HG03565 (cell line): ENCODE measurements around the gene SNHG17.
"Not testable (repeated sequence)": the region's sequence is repeated elsewhere in the genome, so short reads cannot be mapped to it uniquely, and the experiment has no call there.

ENCODE experiments used
- ATAC-seq: cut with Tn5 transposase; IDR thresholded peaks from one replicate; pipeline ENCODE4 v1.9.1; 2021; ENCODE audit warnings: mild to moderate bottlenecking, moderate library complexity; ENCODE audit not compliant: unreplicated experiment

SNHG17 gene

GRCh38 chr20:38434770-38435554 lies at the start of gene SNHG17:
Gene SNHG17, minus strand, starts transcription at chr20:38435328.
- ATAC-seq = peak; percentile 59

- no peak for ATAC-seq
These were observed 44.5 kb upstream of the SNHG17 start for GRCh38 chr20:38479596-38479995.

GRCh38 chr20:38477747-38478146 lies 42.6 kb upstream of the SNHG17 start:
- no peak for ATAC-seq

- ATAC-seq = no peak
These were observed 38.3 kb upstream of the SNHG17 start for GRCh38 chr20:38473367-38473795.

GRCh38 chr20:38472513-38473366 lies 37.6 kb upstream of the SNHG17 start, which contains the start of gene RALGAPB:
Gene RALGAPB, plus strand, starts transcription at chr20:38472843. Its CDS starts 15,590 bp downstream, at chr20:38488433.
- peak; percentile 94 for ATAC-seq

- no peak for ATAC-seq
These were observed 36.9 kb upstream of the SNHG17 start for GRCh38 chr20:38471987-38472512.

GRCh38 chr20:38471245-38471644 lies 36.1 kb upstream of the SNHG17 start:
- no peak for ATAC-seq

GRCh38 chr20:38466983-38467382 lies 31.9 kb upstream of the SNHG17 start:
- no peak for ATAC-seq

- no peak for ATAC-seq
These were observed 31.0 kb upstream of the SNHG17 start for GRCh38 chr20:38466171-38466570.

- ATAC-seq = not testable (repeated sequence)
These were observed 26.4 kb upstream of the SNHG17 start for GRCh38 chr20:38461569-38461968.

GRCh38 chr20:38461167-38461566 lies 26.0 kb upstream of the SNHG17 start:
- not testable (repeated sequence) for ATAC-seq

GRCh38 chr20:38460631-38461030 lies 25.5 kb upstream of the SNHG17 start:
- ATAC-seq = not testable (repeated sequence)

- ATAC-seq = no peak
These were observed 25.0 kb upstream of the SNHG17 start for GRCh38 chr20:38460040-38460623.

GRCh38 chr20:38458314-38458713 lies 23.2 kb upstream of the SNHG17 start:
- no peak for ATAC-seq

- ATAC-seq = no peak
These were observed 19.7 kb upstream of the SNHG17 start for GRCh38 chr20:38454556-38455473.

GRCh38 chr20:38453941-38454340 lies 18.8 kb upstream of the SNHG17 start:
- peak; percentile 67 for ATAC-seq

GRCh38 chr20:38452880-38453624 lies 17.9 kb upstream of the SNHG17 start:
- ATAC-seq = no peak

GRCh38 chr20:38450412-38450975 lies 15.4 kb upstream of the SNHG17 start:
- no peak for ATAC-seq

- ATAC-seq = no peak
These were observed 13.9 kb upstream of the SNHG17 start for GRCh38 chr20:38449046-38449445.
